ENCODE results near the gene RNF150.

The RNF150 gene

DNA sequence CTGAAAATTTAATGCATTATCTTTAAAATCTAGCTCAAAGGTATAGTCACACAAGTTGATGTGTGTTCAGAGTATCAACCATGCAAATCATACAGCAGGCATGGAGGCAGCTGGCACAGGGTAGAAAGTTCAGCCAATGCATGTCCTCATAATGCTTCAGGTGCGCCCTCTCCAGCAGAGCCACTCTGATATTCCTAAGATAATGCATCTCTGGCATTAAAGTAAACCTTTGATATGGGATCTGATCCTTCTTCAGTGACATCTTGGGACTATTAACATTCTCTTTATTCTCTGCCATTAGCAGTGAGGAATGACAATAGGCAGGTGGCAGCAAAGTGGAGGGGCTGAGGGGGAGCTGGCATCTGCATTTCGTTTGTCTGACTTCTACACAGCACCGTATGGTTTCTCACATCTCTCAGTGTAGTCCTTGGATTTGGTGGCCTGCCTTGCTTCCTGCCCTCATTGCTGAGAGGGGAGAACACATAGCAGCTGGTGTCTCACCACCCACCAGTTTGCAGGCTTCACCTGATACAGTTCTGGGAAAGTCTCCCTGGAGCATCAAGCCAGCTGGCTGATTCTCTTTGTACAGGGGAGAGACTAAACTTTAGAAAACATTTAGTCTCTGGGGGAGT lies 208.4 kb downstream of the RNF150 start:
- no peak for DNase-seq (ENCODE audit: low read depth in 2 of 2)

DNA sequence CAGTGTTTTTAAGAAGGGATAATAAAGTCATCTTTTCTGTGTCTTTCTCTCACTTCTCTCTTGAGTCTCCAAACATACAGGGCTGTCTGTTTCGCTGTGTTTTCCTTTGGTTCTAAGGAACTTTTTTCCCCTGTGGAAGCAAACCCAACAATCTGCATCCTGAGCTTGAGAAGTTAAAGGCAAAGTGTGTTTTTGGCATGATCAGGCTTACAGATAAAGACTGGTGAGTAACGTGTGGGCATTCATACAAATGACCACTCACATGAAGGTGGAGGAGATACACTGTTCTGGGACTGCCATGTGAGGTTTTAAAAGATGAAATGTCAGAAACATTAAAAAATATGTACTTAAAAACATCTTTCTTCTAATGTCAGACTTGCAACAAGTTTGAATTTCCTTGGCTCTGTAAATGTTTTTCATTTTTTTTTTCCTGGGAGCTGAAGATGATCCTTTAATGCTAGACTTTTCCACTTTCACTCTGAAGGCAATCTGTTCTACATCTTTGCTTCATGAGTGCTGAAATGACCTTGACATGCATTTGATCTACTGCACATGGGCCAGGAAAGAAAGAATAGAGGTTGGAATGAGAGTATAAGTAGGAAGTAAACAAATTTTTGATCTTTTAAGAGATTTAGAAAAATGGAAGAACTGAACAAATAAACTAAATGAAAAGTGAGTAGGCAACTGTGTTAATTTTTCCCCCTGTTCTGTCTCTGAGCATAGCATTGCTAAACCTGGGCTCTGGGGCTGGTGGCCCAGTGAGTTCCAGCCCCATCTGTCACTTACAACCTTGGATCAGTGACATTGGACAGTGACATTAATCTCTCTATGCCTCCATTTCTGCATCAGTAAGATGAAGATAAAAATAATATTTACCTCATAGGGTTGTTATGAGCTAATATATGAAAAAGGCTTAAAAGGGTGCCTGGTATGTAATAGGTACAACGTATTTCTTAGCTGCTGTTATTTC lies 226.0 kb downstream of the RNF150 start:
- DNase-seq (ENCODE audit: low read depth in 2 of 2), result no peak

DNA sequence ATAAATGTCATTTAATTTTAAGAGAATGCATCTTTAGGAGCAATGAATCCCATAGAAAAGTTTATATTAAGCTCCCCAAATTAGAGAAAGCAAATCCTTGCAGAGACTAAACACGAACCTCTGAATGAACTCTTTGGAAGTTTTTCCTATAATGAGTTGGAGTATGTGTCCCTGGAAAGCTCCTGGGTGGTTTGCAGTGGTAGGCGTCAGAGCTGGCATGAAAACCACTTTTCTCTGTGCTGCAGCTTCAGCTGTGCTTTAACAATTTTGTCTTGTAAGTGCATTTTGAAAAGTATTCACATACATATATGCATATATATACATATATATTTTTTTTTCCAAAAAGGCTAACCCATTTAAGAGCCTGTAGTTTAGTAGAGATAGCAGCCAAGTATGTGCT lies 228.4 kb downstream of the RNF150 start:
- no peak for DNase-seq (ENCODE audit: low read depth in 2 of 2)

DNA sequence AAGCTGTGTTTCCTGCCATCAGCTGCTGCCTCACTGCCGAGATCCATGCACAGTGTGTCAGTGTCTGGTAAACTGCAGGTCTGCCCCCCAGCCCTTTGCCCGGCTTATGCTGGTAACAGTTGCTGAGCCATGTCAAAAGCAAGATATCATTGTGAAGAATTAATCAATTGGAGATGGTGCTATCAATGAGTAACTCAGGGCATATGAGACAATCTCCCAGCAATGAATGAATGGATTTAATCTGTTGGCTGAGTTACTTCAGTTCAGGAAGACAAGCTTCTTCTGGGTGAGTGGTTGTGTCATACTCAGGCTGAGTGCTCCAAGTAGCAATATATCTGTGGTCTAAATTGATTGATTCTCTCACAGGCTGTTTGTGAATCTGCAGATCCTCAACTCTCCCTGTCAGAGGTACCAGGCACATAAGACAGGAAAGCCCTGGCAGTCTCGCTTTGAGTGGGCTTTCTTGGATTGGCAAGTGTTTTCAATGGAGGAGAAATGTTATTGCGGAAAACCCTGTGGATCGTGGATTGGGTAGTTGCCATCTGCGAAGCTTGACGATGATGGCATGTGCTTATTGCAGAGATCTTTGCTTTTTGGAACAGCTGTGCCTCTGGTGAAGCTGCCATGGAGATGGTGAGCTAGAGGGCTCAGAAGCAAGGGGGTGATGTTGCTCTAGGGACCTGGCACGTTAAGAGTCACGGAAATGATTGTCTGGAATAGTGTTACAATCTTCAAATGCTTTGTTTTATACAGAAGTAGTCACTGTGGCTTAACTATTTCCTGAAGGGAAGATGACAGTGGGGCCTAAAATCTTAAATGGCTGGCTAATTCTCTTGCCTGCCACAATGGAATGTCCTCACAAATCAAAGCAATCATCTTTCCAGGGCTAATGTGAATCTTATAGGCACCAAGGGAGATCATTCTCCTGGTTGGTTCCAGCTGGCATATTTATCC lies 229.5 kb downstream of the RNF150 start:
- DNase-seq (ENCODE audit: low read depth in 2 of 2), result no peak

DNA sequence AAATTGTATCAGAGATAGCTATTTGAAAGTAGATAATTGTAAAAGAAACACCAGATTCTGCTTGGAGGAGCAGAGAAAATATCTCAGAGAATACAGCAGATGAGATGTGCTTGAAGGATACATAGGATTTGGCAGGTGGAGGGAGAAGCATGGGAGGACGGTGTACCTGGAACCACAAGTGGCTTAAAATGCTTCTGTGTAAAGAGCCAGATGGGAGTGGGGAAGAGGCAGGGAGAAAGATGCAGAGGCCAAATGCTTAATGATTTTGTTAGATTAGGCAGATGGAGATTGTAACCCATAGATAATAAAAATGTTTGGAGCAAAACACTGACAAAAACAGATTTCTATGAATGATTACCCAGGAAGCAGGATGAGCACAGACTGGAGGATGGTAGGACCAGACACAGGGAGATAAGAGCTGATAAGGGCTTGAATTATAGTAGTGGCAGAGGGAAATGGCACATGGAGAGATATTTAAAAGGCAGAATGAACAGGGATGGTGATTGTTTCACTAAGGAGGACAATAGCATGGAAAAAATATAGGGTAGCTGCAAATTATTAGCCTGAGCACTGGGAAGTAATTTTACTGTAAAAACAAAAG lies 231.4 kb downstream of the RNF150 start:
- no peak for DNase-seq (ENCODE audit: low read depth in 2 of 2)

DNA sequence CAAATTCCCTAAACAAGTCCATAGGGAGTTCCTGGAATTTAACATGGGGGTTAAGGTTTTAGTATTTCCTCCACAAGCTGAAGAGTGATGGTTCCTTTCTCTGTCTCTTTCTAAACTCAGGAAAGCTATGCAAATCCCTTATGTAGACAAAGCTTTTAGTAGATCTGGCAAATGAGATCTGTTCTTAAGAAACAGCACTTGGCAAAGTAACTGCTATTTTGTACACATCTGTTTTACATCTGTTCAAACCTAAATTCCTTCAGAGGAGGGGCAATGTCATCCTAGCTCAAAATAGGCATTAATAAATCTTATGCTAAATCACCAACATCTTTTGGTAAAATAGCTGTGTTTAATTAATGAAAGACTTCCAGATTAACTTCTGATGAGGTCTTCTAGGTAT lies 239.3 kb downstream of the RNF150 start:
- peak; percentile 91 for DNase-seq (ENCODE audit: low read depth in 2 of 2)

DNA sequence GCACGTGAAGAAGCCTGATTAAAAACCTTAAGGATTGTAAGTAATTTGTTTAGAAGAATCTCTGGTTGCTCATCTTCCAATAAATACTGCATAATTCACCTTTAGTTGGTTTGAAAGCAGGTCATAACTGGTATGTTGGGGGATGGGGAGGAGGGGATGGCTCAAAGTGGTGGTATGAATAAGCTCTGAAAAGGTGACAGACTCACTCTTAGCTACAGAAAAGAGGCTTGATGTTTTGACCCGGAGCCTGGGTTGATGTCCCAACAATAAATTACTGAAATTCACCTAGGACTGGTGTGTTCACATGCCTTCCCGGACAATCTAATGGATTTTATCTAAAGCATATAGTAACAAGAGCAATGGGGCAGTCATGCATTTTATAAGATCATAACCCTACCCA lies 245.2 kb downstream of the RNF150 start:
- DNase-seq (ENCODE audit: low read depth in 2 of 2), result no peak

DNA sequence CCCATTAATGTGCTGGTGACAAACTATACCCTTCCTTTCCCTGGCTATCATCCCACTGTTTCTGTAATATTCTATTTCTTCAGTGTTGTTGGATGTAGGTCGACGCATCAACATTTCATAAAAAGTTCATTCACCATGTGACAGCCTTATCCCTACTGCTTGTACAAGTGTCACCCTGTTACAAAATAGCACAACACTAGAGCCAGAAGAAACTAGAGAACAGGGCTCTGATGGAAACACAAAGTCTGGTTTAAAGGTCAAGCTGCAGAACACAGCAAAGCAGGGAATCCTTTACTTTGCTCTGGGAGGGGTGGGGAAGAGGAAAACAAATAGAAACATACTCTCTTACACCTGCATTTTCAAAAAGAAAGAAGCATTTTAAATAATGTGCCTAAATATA lies 245.8 kb downstream of the RNF150 start:
- DNase-seq (ENCODE audit: low read depth in 2 of 2), result no peak

DNA sequence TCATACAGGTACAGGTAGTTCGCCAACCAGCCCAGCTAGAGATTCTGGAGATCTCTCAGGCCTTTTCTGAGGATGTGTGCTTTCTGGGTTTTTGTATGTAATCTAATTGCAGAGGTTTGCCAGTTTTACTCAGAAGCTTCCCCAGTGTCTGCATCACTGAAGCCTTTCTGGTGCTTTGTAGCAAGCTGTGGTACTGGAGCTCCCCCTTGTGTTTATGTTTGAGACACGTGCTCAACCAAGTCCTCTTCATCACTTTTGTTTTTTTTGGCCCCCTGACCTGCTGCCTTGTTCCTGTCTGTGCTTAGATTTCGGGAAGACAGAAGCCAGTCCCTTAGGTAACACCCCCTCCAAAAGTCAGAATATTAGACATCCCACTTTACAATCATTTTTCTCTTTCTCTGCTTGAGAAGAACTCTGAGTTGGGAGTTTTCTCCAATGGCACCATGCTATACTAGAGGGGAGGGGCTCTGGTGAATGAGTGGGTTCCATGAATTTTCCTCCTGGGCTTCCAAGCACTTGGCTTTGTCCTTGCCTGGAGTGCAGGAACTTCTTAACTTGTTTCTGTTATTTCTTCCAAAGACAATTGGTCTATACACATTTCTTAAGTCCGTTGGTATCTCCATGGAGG lies 248.7 kb downstream of the RNF150 start:
- DNase-seq (ENCODE audit: low read depth in 2 of 2), result peak; percentile 45 to 49

DNA sequence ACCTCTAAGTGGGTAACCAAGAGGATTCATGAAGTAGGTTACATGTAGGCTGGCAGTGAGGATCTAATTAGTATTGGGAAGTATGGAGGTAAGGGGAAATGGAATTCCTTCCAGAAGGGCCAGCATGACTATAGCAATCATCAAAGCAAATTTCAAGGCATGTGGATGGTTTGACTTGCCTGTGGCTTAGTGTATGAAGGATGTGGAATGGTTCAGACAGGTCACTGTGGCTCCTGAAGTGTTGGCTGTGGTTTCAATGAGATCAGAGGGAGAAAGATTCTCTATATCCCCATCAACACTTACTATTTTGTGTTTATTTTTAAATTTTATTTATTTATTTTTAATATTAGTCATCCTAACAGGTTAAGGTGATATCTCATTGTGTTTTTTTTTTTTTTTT lies 255.5 kb downstream of the RNF150 start:
- no peak for DNase-seq (ENCODE audit: low read depth in 2 of 2)

DNA sequence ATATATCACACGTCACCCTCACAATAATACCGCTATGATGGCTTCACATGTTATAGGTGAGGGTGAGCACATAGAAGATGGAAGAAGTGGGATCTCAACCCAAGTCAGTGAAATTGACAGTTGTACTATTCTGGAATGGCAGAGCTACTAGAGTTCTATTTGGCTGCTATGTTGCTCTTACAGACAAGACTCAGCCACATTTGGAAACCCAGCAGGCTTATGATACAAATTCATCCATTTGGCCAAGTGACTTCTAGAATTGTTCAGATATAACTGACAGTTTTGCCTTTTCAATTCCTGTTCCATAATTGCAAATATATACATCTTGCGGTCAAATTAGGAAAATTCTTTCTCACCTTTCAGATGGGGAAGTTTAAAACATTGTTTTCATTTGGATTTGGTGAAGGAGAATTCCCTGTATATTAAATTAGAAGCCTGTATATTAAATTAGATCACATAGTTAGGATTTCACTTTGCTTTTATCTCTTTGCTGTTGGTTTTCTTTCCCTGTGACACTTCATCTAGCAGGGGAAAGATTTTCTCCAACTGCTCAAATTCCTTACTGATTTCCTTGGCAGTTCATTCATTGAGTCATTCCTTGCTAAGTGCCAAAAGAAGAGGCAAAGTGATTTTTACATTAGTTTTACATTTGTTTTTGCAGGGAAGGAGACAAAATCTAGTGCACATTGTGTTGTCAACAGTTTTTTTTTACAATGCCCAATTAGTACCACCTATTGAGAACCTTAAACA lies 256.5 kb downstream of the RNF150 start:
- DNase-seq (ENCODE audit: low read depth in 2 of 2), result no peak

DNA sequence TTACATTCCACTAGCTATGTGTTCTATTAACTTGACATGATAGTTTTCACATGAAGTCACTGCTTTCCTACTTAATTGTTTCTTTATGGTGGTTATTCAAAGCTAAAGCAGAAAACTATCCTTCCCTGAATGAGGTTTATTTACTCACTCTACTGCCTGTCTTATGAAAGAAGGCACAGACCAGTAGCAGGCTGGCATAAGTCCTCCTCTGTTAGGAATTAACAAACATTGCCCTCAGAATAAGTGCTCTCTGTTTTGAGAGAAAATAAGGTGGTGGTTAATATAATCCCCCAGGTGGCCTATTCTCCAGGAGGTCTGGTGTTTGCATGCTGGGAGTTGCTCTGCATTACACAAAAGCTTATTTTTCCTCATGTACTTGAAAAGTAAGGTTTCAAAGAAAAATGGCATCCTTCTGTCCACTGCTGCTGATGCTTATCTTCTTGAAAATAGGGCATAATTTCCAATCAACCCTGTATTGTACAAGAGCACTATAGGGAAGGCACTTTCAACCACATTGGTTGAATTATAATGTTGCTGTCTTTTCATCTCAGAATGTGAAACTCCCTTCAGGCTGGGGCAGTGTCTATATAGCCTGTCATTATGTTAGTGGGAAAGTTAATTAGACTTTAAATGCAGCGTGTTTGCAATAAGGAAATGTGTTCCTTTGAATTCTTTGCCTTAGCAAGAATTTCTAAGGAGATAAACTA lies 257.4 kb downstream of the RNF150 start:
- no peak for DNase-seq (ENCODE audit: low read depth in 2 of 2)

DNA sequence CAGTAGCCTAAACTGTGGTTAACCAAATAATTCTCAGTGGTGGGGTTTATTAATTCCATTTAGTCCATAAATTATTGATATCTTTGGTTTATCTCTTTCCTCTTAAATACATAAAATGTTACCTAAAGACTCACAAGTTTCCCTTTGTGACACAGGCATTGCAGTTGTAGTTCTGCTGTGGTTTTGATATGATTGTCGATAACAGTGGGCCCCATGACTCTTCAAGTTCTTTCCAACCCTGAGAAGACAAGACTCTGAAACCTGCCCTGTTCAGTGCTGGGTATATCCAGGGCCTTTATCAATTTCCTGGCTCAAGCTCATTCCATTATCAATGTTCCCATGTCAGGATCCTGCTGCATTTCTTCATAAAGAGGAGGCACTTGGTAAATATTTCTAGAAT lies 259.2 kb downstream of the RNF150 start:
- DNase-seq (ENCODE audit: low read depth in 2 of 2), result no peak

DNA sequence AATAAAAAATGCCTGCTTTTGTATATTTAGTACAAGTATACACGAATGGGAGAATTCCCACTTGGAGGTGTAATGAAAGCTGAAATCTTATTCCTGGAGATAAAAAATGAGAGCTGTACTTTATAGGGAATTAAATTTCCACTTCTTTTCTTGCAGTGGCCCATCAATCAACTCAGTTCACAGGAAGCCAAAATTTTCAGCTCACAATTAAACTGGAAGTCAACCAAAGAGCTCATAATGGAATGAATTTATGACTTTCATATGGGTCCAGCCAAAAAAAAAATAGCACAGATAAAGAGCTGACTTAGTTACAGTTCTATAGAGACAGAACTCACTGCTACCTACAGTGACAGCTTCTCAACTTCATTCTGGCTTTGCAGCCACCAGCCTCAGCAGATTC lies 261.9 kb downstream of the RNF150 start:
- no peak for DNase-seq (ENCODE audit: low read depth in 2 of 2)

DNA sequence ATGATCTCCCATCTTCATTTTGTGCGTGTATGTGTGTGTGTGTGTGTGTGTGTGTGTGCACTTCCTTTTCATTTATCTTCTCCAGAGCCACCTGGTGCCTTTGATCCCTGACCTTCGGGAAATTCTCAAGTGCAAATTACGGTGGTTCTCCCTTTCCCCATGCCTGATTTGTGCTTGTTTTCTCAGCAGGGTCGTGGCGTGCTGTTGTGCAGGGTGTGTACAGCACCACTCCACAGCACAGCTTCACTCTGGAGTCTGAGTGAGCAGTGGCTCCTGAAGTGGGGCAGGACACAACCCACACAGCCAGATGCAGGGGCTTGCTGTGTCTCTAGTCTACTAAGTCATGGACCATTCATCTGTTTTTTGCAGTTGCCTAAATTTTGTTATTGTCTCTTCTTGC lies 262.8 kb downstream of the RNF150 start:
- no peak for DNase-seq (ENCODE audit: low read depth in 2 of 2)

DNA sequence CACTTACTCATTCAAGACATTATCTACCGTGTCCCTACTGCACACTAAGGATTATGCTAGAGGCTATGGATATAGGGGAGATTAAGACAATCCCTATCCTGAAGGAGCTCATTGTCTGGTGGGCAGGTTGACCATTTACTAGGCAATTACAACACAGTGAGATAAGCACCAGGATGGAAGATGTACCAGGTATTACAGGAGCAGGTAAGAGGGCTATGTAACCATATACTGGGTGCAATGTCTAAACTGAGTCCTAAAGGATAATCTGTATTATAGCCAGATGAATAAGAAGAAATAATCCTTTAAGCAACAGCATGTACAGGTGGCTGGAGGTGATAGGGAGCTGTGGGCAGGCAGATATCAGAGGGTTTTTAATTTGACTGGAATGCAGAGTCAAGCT lies 263.8 kb downstream of the RNF150 start:
- DNase-seq (ENCODE audit: low read depth in 2 of 2), result no peak

DNA sequence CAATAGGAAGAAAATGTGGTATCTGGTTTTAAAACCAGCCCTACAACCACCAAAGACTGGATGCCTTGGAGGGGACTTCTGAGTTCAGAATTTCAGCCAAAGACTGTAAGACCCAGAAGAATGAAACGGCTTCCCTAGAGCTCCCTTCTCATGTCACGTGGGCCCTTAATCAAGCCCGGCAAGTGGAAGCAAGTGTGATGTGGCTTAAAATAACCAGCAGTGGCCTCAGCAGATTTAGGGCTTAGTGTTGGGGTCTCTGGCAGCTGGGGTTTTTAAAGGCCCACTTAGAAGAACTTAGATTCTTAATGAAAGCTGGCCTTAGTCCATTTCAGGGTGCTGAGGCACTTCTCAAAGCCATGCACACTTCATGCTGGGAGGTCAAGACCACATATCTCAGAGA lies 265.9 kb downstream of the RNF150 start:
- DNase-seq (ENCODE audit: low read depth in 2 of 2), result no peak

DNA sequence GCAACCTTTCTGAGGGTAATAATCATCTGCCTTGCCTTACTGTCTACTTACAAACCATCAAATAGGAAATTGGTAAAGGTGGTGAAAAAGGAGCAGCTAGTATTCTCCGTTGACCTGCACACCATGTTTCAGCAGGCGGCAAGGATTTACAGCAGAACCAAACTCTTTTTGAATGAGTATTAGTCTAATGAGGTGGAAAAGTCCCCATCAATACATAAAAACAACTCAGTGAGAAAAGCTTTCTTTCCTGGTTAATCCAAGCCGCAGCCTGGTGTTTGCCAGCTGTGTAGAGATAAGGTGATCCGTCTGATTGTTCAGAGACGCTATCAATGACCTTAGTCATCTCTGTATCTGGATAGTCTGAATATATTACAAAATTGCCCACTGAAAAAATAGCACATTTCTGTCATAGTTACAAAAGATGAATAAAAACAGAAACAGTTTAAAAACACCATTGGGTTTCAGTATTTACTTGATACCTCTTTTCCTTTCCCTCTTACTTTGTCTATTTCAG lies 266.7 kb downstream of the RNF150 start:
- DNase-seq (ENCODE audit: low read depth in 2 of 2), result no peak
